ENCODE measurements around the gene PARD3B.
"Not testable (repeated sequence)": the region's sequence is repeated elsewhere in the genome, so short reads cannot be mapped to it uniquely, and the experiment has no call there.

DNA sequence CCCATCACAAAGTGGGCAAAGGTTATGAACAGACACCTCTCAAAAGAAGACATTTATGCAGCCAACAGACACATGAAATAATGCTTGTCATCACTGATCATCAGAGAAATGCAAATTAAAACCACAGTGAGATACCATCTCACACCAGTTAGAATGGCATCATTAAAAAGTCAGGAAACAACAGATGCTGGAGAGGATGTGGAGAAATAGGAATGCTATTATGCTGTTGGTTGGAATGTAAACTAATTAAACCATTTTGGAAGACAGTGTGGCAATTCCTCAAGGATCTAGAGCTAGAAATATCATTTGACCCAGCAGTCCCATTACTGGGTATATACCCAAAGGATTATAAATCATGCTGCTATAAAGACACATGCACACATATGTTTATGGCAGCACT is 14.1 kb downstream of the PARD3B start:
- TF ChIP-seq, protein P1, sequence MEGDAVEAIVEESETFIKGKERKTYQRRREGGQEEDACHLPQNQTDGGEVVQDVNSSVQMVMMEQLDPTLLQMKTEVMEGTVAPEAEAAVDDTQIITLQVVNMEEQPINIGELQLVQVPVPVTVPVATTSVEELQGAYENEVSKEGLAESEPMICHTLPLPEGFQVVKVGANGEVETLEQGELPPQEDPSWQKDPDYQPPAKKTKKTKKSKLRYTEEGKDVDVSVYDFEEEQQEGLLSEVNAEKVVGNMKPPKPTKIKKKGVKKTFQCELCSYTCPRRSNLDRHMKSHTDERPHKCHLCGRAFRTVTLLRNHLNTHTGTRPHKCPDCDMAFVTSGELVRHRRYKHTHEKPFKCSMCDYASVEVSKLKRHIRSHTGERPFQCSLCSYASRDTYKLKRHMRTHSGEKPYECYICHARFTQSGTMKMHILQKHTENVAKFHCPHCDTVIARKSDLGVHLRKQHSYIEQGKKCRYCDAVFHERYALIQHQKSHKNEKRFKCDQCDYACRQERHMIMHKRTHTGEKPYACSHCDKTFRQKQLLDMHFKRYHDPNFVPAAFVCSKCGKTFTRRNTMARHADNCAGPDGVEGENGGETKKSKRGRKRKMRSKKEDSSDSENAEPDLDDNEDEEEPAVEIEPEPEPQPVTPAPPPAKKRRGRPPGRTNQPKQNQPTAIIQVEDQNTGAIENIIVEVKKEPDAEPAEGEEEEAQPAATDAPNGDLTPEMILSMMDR (conservative IDR thresholded peaks at IDR 0.05), result not testable (repeated sequence)
- TF ChIP-seq EZH2 (IDR thresholded peaks at IDR 0.05; ENCODE audit: low read depth), result not testable (repeated sequence)

Measured in PC-9 (cell line).